ENCODE measurements around the gene SAMD9.

DNA sequence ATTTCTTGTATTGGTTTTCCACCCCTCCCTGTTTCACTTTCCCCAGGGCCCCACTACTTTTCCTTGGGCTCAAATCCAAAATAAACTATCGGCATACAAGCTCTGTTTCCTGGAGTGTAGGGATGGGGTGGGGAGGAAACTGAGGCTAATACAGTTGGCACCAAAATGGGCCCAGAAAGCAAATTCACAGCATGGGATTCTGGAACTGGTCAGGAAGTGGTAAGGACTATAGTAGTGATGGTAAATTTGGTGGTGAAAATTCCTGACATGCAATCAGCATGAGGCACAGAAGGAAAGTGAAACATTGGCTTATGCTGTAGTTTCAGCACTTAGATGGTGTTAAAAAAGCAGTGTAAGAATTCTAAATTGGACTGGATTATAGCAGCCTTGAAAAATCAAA is 39.1 kb upstream of the SAMD9 start:
- TF ChIP-seq CTCF (conservative IDR thresholded peaks at IDR 0.05 in 1 of 2, IDR thresholded peaks at IDR 0.05 in 1 of 2; ENCODE audit: extremely low read depth in 1 of 2, insufficient read depth in 1 of 2, low read depth in 1 of 2, low read length in 2 of 2) (no peak), EZH2 (IDR thresholded peaks at IDR 0.05; ENCODE audit: borderline replicate concordance, low read length) (no peak)

Measured in mammary epithelial cell (primary cell).